K562 (cell line): ENCODE data around the gene PLA2G4D. TPM values are rescaled to one million over a fixed set of nuclear protein-coding genes. Genes with fewer than 3 reads are reported as not detected.

Source experiments
- ARID2 ChIP-seq: fragments of 450-650 bp; IDR thresholded peaks from 2 replicates; pipeline ENCODE4 v1.6.1; 2017; ENCODE audit warnings: antibody characterized with exemption, mild to moderate bottlenecking
- BCOR ChIP-seq: fragments of 450-650 bp; IDR thresholded peaks from 2 replicates; pipeline ENCODE4 v1.6.1; 2016
- FOS ChIP-seq: IDR thresholded peaks from 3 replicates; pipeline ENCODE4 v1.6.1; 2011; ENCODE audit not compliant: insufficient read length; ENCODE audit errors: extremely low read depth
- HNRNPLL ChIP-seq: fragments of 200-400 bp; formaldehyde crosslinking; IDR thresholded peaks from 2 replicates; pipeline ENCODE4 v1.6.1; 2017; ENCODE audit warnings: low read length, low read depth, mild to moderate bottlenecking; ENCODE audit not compliant: poor library complexity, severe bottlenecking
- MBD2 ChIP-seq: sonication (generic); IDR thresholded peaks from 2 replicates; pipeline ENCODE4 v1.6.1; 2016; ENCODE audit warnings: low read depth, borderline replicate concordance
- NELFE ChIP-seq: IDR thresholded peaks from 2 replicates; pipeline ENCODE4 v1.6.1; 2011; ENCODE audit warnings: mild to moderate bottlenecking; ENCODE audit not compliant: insufficient read depth, insufficient read length
- NR0B1 ChIP-seq: fragments of 450-650 bp; IDR thresholded peaks from one replicate; pipeline ENCODE4 v1.6.1; 2018; ENCODE audit warnings: mild to moderate bottlenecking, moderate library complexity; ENCODE audit not compliant: partially characterized antibody
- PATZ1 ChIP-seq: fragments of 250-450 bp; sonication (Bioruptor Pico); IDR thresholded peaks from 2 replicates; pipeline ENCODE4 v1.5.0; 2020; ENCODE audit warnings: mild to moderate bottlenecking, borderline replicate concordance
- PHTF2 ChIP-seq: fragments of 250-450 bp; sonication (Bioruptor Pico); IDR thresholded peaks from 2 replicates; pipeline ENCODE4 v1.5.0; 2021; ENCODE audit warnings: mild to moderate bottlenecking
- POLR3G ChIP-seq: IDR thresholded peaks from 2 replicates; pipeline ENCODE4 v1.6.1; 2011; ENCODE audit not compliant: insufficient read length, insufficient replicate concordance; ENCODE audit errors: extremely low read depth
- PURB ChIP-seq: sonication (generic); formaldehyde crosslinking; IDR thresholded peaks from 2 replicates; pipeline ENCODE4 v1.9.0; 2021; ENCODE audit warnings: low read depth, mild to moderate bottlenecking, missing genetic modification reagents
- SFPQ ChIP-seq: fragments of 200-400 bp; formaldehyde crosslinking; IDR thresholded peaks from 2 replicates; pipeline ENCODE4 v1.6.1; 2017; ENCODE audit warnings: mild to moderate bottlenecking, low read depth, low read length, moderate library complexity
- SMARCA5 ChIP-seq: fragments of 450-650 bp; IDR thresholded peaks from 2 replicates; pipeline ENCODE4 v1.6.1; 2016
- TCF3 ChIP-seq: sonication (generic); formaldehyde crosslinking; IDR thresholded peaks from 2 replicates; pipeline ENCODE4 v1.4.0; 2020; ENCODE audit warnings: mild to moderate bottlenecking, missing genetic modification reagents
- THRB ChIP-seq: fragments of 450-650 bp; formaldehyde crosslinking; conservative IDR thresholded peaks from 2 replicates; pipeline ENCODE4 v1.4.0; 2022; ENCODE audit warnings: mild to moderate bottlenecking, missing genetic modification characterization
- TRIM28 ChIP-seq: fragments of 450-650 bp; IDR thresholded peaks from 2 replicates; pipeline ENCODE4 v1.6.1; 2017
- ZFPM2 ChIP-seq: fragments of 250-450 bp; sonication (Bioruptor Pico); IDR thresholded peaks from 2 replicates; pipeline ENCODE4 v1.5.1; 2022; ENCODE audit warnings: mild to moderate bottlenecking
- ZNF263 ChIP-seq: sonication (generic); formaldehyde crosslinking; IDR thresholded peaks from 2 replicates; pipeline ENCODE4 v1.8.0; 2022; ENCODE audit warnings: mild to moderate bottlenecking, missing genetic modification reagents, borderline replicate concordance
- ZNF280A ChIP-seq: fragments of 450-650 bp; IDR thresholded peaks from 2 replicates; pipeline ENCODE4 v1.6.1; 2018; ENCODE audit warnings: mild to moderate bottlenecking, low read depth; ENCODE audit not compliant: partially characterized antibody
- ZNF347 ChIP-seq: fragments of 450-650 bp; formaldehyde crosslinking; IDR thresholded peaks from 2 replicates; pipeline ENCODE4 v1.4.0; 2020; ENCODE audit warnings: low read depth, mild to moderate bottlenecking, moderate library complexity
- polyA plus RNA-seq, 8 experiments: library from polyadenylated mRNA; depleted of rRNA in 4 of 8; stranded (reverse) in 5 of 8; unstranded in 3 of 8; fragments of >200 nt; fragmentation: Nextera tagmentation in 2 of 8; fragmentation: Illumina TruSeq in 1 of 8; extraction: Ambion mirVana in 2 of 8; extraction: Trizol in 1 of 8; gene quantifications; 2 replicates each; pipeline versions ENCODE4 v1.2.1 to v1.2.3, GENCODE V29; 2011 to 2014; ENCODE audit warnings: inconsistent platforms in 1 of 8, missing spikeins in 1 of 8
- total RNA-seq, 7 experiments: library from RNA; depleted of rRNA in 6 of 7; stranded (reverse); fragments of >200 nt in 6 of 7; fragmentation: Illumina TruSeq in 2 of 7; extraction: Trizol in 2 of 7; gene quantifications; 2 replicates each; pipeline versions ENCODE4 v1.2.1 to v1.2.3, GENCODE V29; 2011 to 2021; ENCODE audit warnings: low replicate concordance in 1 of 7

PLA2G4D gene
- total and polyA plus RNA-seq, 9 of the 15 experiments (the other 6 are each of a cell fraction or from before 2014, with no cell fraction given), result 0.04 TPM; not detected in 8

- TF ChIP-seq NR0B1 (no peak), ZFPM2 (no peak), BCOR (no peak), THRB (CRISPR knock-in tag) (no peak), SFPQ (no peak), ZNF280A (no peak), HNRNPLL (no peak), PHTF2 (no peak), SMARCA5 (no peak), PURB (CRISPR knock-in tag) (no peak), PATZ1 (CRISPR knock-in tag) (no peak), ARID2 (peak; percentile 43; the same call in 1 of the 2 replicates), TCF3 (CRISPR knock-in tag) (no peak), POLR3G (no peak), TRIM28 (no peak), FOS (no peak), ZNF347 (no peak), MBD2 (no peak), ZNF263 (CRISPR knock-in tag) (peak; percentile 55; the same call in 1 of the 2 replicates), NELFE (no peak)
Observed at GRCh38 chr15:42084465-42085235, 9.7 kb downstream of the PLA2G4D start (continued).
